GM19468 (cell line): ENCODE data around the gene ZNF32.
A peak's percentile ranks its signal among the peaks of the same experiment; 100 is the strongest.

Experiments used
- ATAC-seq: cut with Tn5 transposase; IDR thresholded peaks from one replicate; pipeline ENCODE4 v1.9.1; 2021; ENCODE audit warnings: mild to moderate bottlenecking, moderate library complexity, moderate number of reproducible peaks; ENCODE audit not compliant: unreplicated experiment; ENCODE audit errors: extremely low read depth

ZNF32 gene

GRCh38 chr10:43648398-43649184, at the start of gene ZNF32:
ZNF32 (minus strand) TSS chr10:43648881; CDS start chr10:43646133, 2,748 bp downstream.
- ATAC-seq = peak; percentile 96

- no peak for ATAC-seq
These were observed 49.5 kb upstream of the ZNF32 start for GRCh38 chr10:43698156-43698555.

GRCh38 chr10:43696909-43697483, 48.3 kb upstream of the ZNF32 start:
- ATAC-seq = no peak

GRCh38 chr10:43695730-43696129, 47.0 kb upstream of the ZNF32 start:
- ATAC-seq = no peak

- ATAC-seq = no peak
These were observed 46.6 kb upstream of the ZNF32 start for GRCh38 chr10:43695321-43695720.

- ATAC-seq = no peak
These were observed 45.8 kb upstream of the ZNF32 start for GRCh38 chr10:43694526-43694925.

GRCh38 chr10:43693602-43694001, 44.9 kb upstream of the ZNF32 start:
- ATAC-seq = no peak

GRCh38 chr10:43692051-43692825, 43.6 kb upstream of the ZNF32 start:
- ATAC-seq = no peak

GRCh38 chr10:43691485-43691884, 42.8 kb upstream of the ZNF32 start:
- no peak for ATAC-seq

- peak; percentile 99 for ATAC-seq
These were observed 41.5 kb upstream of the ZNF32 start for GRCh38 chr10:43689955-43690771.

GRCh38 chr10:43689618-43689954, 40.9 kb upstream of the ZNF32 start:
- ATAC-seq = no peak

- ATAC-seq = no peak
These were observed 40.4 kb upstream of the ZNF32 start for GRCh38 chr10:43689007-43689491.

GRCh38 chr10:43688348-43688892, 39.7 kb upstream of the ZNF32 start:
- no peak for ATAC-seq

- ATAC-seq = no peak
These were observed 38.7 kb upstream of the ZNF32 start for GRCh38 chr10:43687373-43687772.

GRCh38 chr10:43686414-43686813, 37.7 kb upstream of the ZNF32 start:
- ATAC-seq = no peak

- ATAC-seq = no peak
These were observed 37.1 kb upstream of the ZNF32 start for GRCh38 chr10:43685744-43686143.

- ATAC-seq = no peak
These were observed 35.5 kb upstream of the ZNF32 start for GRCh38 chr10:43684292-43684559.

GRCh38 chr10:43683451-43684291, 35.0 kb upstream of the ZNF32 start:
- no peak for ATAC-seq

GRCh38 chr10:43682956-43683355, 34.3 kb upstream of the ZNF32 start:
- no peak for ATAC-seq
